Stimulated activated naive CD4-positive, alpha-beta T cell (primary cell): Measurements from ENCODE around the gene YPEL2.

Experiments used
- DNase-seq, 6 experiments: peaks; one replicate each; lab custom pipeline; 2025; lab: John Stamatoyannopoulos, UW

Gene YPEL2

DNA sequence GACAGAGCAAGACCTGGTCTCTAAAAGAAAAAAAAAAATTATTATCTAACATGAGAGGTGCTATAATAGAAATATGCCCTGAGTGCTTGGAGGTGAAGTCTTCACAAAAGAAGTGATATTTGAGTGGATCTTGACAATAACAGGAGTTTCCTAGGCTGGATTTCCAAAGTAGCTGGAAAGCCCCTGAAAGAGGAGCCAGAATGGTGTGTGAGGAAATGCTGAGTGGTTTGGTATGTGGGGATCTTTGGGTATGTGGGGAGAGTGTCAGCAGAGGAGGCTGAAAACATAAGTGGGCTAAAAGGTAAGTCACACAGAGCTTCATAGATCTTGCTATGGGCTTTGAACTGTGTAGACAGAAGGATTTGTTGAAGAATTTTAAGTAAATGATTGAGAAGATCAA lies 100.1 kb downstream of the YPEL2 start:
- no peak for DNase-seq

- no peak for DNase-seq
Measured at GRCh38 chr17:59432657-59433056, 101.2 kb downstream of the YPEL2 start.

GRCh38 chr17:59433586-59433985 lies 102.1 kb downstream of the YPEL2 start:
- no peak for DNase-seq

DNA sequence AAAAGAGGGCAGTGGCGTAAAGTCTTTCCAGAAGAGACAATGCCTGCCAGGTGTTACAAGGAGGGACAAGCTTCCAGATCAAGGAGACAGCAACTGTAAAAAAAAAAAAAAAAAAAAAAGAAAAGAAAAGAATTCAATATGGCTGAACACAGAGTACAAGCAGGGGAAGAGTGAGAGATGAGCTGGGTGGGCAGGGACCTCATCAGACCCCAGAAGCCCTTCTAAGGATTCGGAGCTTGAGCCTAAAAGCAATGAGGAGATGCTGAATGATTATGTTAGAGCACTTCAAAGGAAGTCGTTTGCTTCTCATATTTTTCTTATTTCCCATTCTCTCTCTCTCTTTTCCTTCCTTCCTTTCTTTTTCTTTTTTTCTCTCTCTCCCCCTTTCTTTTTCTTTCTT lies 103.0 kb downstream of the YPEL2 start:
- DNase-seq = no peak

- DNase-seq = no peak
Measured at GRCh38 chr17:59435238-59435637, 103.8 kb downstream of the YPEL2 start.

DNA sequence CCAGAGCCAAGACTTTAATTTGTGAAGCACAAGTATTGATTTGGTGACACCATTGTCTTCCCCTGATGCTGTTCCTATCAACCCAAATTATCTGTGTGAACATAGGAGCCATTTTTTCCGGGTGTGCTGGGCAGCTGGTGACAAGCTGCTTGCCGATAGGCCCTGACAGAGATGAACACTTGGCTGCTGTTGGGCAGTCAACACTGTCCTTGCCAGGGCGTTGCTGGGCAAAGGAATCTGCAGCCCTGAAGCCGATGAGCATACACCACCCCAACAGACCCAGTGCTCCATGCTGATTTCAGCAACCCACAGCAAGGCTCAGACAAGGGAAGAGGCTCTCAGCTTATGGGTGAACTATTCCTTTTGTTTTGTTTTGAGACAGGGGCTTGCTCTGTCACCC lies 105.4 kb downstream of the YPEL2 start:
- DNase-seq = no peak

- DNase-seq = no peak
Measured at GRCh38 chr17:59437791-59438281, 106.4 kb downstream of the YPEL2 start.

GRCh38 chr17:59439262-59439661 lies 107.8 kb downstream of the YPEL2 start:
- DNase-seq = no peak

DNA sequence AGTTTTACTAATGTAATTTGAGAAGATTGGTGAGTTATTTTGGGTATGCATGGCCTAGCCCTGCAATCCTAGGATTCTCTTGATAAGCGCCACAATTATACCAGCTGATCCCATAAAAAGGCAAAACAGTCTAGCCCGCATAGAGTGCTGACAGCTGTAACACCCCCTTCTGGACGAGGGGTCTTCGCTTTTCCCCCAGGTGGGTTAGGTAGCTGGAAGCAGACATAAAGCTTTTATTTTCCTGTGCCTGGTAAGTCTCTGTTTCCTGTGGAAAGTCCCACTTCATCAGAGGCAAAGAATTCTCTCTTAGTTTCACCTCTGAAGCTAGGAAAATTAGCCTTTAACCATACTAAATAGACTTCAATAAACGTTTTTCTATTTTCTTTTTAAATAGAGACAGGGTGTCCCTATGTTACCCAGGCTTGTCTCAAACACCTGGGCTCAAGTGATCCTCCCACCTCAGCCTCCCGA lies 108.3 kb downstream of the YPEL2 start:
- DNase-seq = no peak

GRCh38 chr17:59440757-59441463 lies 109.5 kb downstream of the YPEL2 start:
- peak; percentile 55 to 87 (median 76) for DNase-seq

DNA sequence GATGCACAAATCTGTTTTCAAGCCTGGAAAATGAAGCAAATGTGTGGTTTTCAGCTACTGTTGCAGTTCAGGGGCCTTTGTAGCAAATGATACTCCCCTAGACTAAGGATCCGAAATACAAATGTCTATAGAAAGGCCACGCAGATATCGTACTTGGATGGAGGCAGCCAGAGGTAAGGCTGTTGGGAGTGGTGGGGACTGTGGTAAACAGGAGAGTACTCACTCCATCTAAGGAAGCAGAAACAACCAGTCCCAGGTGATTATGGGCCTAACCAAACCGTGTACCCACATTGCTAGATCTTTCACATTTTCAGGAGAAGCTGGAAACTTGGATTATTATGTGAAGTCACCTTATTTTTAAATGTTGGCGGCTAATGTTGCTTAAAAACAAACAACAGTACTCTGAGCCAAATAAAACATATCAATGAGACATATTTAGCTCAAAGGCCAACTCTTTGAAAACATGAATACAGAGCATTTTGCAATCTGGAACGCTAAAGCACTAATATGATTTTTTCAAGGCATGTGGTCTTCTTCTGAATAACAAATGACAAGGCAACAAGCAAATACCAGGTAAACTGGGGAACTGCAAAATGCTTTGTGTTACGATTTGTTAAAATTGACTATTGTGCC lies 110.1 kb downstream of the YPEL2 start:
- DNase-seq = no peak

GRCh38 chr17:59443106-59443505 lies 111.7 kb downstream of the YPEL2 start:
- DNase-seq = no peak
